HG03520 (cell line): ENCODE data around the gene RAD51B.

ENCODE experiments used
- ATAC-seq: cut with Tn5 transposase; IDR thresholded peaks from one replicate; pipeline ENCODE4 v1.9.1; 2021; ENCODE audit warnings: mild to moderate bottlenecking, moderate library complexity; ENCODE audit not compliant: unreplicated experiment

The RAD51B gene

GRCh38 chr14:67892466-67893100, 73.0 kb downstream of the RAD51B start:
- ATAC-seq: no peak

DNA sequence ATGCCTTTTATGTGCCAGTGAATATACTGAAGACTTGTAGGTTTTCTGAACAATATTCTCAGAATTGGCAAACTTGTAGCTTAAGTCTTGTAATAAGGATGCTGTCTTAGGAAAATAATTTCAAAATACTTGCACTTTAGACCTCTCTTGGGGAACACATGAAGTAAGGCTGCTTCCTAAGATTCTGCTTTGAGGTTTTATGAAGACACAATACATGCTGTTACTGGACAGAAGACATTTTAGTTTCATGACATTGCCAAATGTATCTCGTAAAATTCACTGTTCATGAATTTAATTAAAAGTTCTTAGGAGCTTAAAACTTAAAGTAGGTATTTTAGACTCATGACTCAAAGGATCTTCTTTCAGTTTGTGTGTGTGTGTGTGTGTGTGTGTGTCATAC, 80.7 kb downstream of the RAD51B start:
- ATAC-seq: no peak

DNA sequence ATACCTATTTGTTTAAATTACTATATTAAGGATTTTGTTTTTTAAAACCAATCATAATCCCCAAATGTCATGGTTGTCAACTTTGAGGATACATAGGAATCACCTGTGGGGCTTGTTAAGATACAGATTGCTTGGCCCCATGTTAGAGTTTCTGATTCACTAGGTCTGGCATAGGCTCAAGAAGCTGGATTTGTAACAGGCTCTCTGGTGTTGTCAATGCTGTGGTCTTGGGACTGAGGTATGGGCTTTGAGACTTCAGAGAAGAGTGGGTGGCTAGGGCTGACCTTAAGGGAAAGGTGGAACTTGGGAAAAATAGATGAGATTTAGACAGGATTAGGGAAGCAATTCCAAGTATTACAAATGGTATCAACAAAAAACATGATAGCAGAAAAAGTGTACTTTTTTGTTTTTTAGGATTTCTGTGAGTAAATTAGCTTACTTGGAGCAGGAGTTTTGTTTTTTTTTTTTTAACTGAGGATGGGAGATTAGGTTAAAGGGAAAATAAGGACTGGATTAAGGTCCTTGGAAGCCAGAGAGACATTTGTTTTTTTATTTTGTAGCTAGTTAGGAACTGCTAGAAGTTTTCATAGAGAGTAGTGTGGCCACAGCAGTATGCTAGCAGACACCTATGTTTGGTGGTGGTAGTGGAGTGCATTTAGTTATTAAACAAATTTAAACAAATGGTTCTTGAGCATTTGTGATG, 88.6 kb downstream of the RAD51B start:
- no peak for ATAC-seq

GRCh38 chr14:67911562-67911961, 92.0 kb downstream of the RAD51B start:
- no peak for ATAC-seq

DNA sequence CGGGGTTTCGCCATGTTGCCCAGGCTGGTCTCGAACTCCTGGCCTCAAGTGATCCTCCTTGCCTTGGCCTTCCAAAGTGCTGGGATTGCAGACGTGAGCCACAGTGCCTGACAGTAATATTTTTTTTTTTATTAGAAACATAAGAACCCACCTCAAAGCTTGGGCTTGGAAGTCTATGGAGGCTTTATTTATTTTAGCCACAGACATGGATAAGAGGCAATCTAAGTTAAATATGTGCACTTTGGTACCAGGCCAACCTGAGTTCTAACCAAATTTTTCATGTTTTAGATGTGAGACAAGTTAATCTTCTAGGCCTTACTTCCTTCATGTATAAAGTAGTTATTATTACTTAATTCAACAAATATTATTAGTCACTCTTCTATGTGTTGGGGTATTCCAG, 96.9 kb downstream of the RAD51B start:
- ATAC-seq: no peak

DNA sequence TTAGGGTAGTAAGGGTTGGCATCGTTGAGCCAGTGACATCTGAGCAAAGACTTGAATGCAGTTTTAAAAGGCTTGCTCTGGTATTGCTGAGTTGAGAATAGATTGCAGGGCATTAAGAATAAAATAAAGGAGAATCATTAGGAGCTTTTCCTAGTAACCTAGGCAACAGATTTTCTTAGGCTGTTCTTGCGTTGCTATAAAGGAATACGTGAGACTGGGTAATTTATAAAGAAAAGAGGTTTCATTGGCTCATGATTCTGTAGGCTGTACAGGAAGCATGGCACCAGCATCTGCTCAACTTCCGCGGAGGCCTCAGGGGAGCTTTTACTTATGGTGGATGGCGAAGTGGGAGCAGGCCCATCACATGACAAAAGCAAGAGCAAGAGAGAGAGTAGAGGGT, 97.4 kb downstream of the RAD51B start:
- no peak for ATAC-seq

DNA sequence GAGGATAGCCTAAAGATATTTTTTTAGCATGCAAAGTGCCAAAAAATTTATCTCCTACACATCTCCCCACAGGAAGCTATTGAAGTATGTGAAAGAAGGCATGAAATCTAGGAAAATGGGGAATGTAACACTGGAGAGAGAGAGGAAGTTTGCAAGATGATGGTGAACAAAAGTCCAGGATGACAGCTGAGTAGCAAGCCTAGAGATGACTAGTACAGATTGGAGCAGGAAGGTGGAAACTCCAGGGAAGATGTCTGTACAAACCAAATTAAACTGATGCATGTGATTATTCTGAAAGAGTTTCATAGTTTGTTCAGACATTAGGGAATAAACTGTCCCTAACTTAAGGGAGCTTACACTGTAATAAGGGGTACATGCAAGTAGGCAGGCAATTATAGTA, 99.3 kb downstream of the RAD51B start:
- ATAC-seq: no peak

DNA sequence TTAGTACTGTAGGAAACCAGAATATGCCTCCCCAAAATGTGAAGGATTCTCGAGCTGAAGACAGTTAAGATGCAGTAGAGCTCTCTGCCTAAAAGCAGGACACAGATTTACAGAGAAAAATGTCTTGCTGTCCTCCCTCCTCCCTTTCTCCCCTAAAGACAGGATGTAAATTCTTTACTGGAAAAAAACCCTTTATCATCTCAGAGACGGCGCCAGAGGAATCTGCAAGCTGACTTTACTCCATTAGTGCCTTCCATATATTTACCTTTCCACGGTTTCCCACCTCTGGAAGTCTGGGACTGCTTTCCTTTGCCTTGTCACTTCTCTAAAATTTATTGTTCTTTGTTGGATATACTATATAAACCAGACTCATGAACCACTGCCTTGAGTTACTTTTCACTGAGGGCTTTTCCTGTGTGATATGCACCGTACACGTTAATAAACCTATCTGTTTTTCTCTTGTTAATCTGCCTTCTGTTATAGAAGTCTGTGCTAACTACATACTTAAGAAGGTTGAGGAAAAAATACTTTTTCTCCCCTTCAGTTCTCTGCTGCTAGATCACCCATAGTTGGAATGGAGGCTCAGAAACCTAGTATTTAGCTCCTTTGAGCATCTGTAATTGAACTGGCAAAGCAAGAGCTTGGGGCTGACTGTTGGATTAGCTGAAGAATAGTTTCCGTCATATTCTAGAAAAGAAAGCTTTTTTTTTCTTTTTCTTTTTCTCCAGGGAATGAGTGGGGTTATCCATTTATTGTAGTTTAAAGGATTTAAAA, 99.9 kb downstream of the RAD51B start:
- ATAC-seq: no peak

GRCh38 chr14:67926821-67927220, 107.2 kb downstream of the RAD51B start:
- ATAC-seq: no peak

- ATAC-seq: no peak
Measured at GRCh38 chr14:67927244-67927643, 107.7 kb downstream of the RAD51B start.

DNA sequence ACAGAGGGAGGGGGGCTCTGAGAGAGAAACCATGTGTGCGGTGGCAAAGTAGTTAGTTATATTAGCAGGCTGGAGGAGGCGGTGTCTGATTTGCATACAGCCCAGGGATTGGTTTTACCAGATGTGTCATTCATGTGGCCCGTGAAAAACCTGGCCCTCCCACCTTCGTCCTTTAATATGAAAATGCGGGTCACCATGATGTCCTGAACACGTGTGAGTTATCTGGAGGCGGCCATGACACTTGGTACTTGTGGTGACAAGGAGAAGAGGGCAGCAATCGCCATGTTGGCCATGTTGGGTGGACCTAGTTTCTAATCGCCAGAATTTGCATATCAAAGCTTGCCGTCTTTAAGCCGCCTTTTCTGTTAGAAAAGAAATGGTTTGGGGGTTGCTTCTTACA, 108.8 kb downstream of the RAD51B start:
- no peak for ATAC-seq

GRCh38 chr14:67932708-67933246, 113.2 kb downstream of the RAD51B start:
- ATAC-seq: no peak

- ATAC-seq: no peak
Measured at GRCh38 chr14:67933266-67933665, 113.7 kb downstream of the RAD51B start.

DNA sequence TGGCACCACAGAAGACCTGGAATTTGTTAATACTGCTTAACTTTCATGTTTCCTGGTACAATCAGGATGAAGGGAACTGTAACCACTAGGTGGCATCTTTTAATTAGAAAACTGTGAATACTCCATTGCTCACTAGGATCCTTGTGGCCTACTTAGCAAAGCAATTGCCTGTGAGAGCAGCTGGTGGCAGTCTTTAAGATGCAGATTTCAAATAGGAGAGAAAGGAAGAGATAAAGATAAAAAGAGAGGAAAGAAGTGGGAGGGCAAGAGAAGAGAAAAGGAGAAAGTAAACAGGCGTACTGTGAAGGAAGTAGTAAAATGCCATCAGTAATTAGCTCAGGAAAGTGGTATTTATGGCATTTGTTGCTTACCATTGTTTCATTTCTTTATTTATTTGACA, 114.5 kb downstream of the RAD51B start:
- ATAC-seq: no peak

DNA sequence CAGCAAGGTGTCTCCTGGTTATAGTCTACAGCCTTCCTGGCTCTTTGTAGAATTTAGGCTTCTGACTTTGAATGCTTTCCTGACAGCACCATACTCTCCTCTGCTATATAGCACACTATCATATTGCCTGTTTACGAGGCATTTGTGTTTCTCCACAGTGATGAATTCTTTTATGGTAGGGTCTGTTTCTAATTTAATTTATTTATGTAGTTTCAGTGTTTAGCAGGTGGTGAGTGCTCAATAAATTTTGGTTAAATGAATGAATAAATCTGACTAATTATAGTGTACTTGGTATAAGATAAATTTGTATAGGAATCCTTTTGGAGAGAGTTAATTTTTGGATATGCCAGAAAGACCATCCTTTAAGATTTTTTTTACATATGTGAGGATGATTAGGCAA, 115.3 kb downstream of the RAD51B start:
- ATAC-seq: no peak

DNA sequence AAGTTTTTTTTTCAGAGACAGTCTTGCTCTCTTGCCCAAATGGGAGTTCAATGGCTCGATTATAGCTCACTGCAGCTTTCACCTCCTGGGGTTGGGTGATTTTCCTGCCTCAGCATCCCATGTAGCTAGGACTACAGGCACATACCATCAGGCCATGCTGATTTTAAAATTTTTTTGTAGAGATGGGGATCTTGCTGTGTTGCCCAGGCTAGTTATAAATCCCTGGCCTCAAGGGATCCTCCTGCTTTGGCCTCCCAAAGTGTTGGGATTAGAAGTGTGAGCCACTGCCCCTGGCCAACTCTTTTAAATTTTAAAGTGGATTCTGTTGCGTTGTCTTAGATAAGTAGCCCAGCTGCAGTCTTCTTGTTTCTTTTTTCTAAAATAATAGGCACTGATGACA, 115.8 kb downstream of the RAD51B start:
- no peak for ATAC-seq

DNA sequence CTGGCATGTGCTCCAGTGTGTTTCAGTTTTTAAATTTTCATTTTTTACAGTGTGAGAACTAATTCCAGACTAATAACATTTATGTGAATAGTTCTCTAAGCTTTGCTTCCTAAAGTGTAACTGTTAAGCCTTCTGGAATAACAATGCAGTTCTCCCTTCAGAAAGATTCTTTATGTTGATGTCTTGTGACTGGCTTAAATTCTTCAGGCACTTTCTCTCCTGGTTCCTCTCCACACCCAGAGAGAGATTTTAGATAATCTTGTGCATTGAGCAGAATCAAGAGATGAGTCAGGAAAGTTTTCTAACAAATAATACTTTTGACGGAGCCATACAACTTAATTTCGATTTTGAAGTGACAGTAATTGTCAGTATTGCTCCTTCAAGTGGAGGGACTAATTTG, 118.5 kb downstream of the RAD51B start:
- no peak for ATAC-seq

DNA sequence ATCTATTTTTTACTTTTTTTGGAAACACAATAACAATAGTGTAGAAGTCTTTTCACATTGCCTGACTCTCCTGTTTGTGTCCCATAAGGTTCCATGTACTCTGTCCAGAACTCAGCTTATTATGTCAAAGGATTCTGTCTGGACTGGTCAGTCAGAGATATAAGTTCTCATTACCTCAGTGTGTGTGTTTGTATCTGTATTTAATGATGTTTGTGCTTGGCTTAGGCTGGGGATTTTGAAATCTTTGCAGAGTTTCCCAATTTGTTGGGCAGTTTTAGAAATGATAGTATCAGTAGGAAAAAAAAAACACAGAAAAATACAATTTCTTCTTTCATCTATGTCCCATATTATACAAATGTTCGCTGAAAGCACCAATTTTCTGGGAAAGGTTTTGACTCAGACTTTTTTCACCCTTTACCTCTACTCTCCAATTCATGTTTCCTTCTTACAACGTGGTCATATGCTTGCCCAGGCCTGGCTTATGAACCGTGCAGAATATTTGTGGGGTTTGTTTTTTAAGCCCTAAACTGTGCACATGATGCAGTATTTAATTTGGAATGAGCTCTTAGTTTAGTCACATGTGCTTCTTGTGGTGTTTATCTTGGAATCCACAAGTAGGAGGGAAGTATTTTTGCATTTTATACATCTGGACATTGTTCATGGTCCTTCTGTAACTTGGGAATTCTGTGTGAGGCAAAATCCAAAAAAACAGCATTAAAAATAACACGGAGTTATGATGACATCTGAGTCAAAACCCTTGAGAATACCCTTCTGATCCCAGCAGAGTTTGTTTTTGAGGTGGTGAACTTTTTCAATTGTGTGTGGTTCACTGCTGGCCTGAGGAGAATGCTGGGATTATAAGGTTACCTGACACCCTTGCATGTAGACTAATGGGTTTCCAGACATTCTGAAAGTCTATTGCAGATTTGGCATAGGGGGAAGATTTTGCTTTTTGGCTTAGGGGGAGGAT, 121.2 kb downstream of the RAD51B start:
- no peak for ATAC-seq

DNA sequence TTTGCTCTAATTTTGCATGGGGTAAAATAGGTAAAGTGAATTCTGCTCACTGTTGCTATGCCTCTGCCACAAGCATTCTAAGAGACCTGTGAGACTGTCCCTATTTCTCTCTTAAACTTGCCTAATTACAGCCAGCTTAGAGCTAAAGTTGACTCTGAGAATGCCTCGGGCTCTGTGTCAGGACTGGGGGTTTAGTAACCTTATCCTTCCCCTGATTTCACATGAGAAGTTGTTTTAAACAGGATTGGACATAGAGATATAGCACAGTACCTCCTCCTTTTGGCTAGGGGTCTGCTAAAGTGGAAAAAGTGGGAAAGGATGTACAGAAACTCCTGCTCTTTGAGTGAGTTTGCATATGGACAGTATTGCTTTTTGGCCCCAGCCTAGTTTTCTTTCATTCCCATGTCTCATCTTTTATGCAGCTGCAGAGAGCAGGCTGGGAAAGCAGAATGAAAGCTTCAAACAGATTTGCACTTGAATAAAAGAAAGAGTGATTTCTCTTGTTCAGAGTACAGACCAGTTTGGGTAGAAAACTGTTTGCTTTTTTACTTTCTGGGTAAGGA, 122.0 kb downstream of the RAD51B start:
- ATAC-seq: no peak

- ATAC-seq: no peak
Measured at GRCh38 chr14:67942080-67942710, 122.6 kb downstream of the RAD51B start.
